DND-41 (cell line): ENCODE results near the gene BCS1L.

Experiments used
- ATAC-seq: fragments of 200-7000 bp; cut with Tn5 transposase; 3 replicates; pipeline ENCODE4 v1.9.1; 2021; ENCODE audit warnings: low read depth; ENCODE audit not compliant: insufficient read depth
- DNase-seq: peaks from one replicate; pipeline ENCODE4 v3.0.0-alpha.2; 2020
- H2AFZ ChIP-seq: 2 replicates; pipeline ENCODE4 v1.6.0; 2012; ENCODE audit warnings: low read depth, low read length
- H3K27ac ChIP-seq: 2 replicates; pipeline ENCODE4 v1.5.1; 2012; ENCODE audit warnings: low read length, inconsistent platforms
- H3K27me3 ChIP-seq: fragments of 200-600 bp; sonication (generic); 2 replicates; pipeline ENCODE4 v1.6.0; 2012; ENCODE audit warnings: low read length, mild to moderate bottlenecking, inconsistent platforms; ENCODE audit not compliant: insufficient read depth, poor library complexity
- H3K36me3 ChIP-seq: 2 replicates; pipeline ENCODE4 v1.5.1; 2012; ENCODE audit warnings: low read length, inconsistent platforms; ENCODE audit not compliant: insufficient read depth
- H3K4me1 ChIP-seq: 2 replicates; pipeline ENCODE4 v1.5.1; 2012; ENCODE audit warnings: mild to moderate bottlenecking, low read length; ENCODE audit not compliant: insufficient read depth
- H3K4me2 ChIP-seq: 2 replicates; pipeline ENCODE4 v1.6.0; 2012; ENCODE audit warnings: mild to moderate bottlenecking, moderate library complexity, low read length, inconsistent platforms; ENCODE audit not compliant: insufficient read depth
- H3K4me3 ChIP-seq, 2 experiments: fragments of 200-600 bp in 1 of 2; shearing (Covaris generic) in 1 of 2; 2 replicates each; pipeline ENCODE4 v1.5.1; 2012 to 2016; ENCODE audit warnings: inconsistent platforms in 2 of 2, low read length in 2 of 2, mild to moderate bottlenecking in 2 of 2, low read depth in 1 of 2, moderate library complexity in 1 of 2
- H3K79me2 ChIP-seq: 2 replicates; pipeline ENCODE4 v1.6.0; 2012; ENCODE audit warnings: low read length, inconsistent platforms; ENCODE audit not compliant: insufficient read depth
- H3K9ac ChIP-seq: 2 replicates; pipeline ENCODE4 v1.6.0; 2012; ENCODE audit warnings: low read depth, mild to moderate bottlenecking, inconsistent platforms, low read length, moderate library complexity
- H3K9me3 ChIP-seq: 2 replicates; pipeline ENCODE4 v1.5.1; 2012; ENCODE audit warnings: low read length, moderate library complexity, mild to moderate bottlenecking, inconsistent platforms; ENCODE audit not compliant: insufficient read depth, severe bottlenecking
- H4K20me1 ChIP-seq: 2 replicates; pipeline ENCODE4 v1.6.0; 2012; ENCODE audit warnings: low read length; ENCODE audit not compliant: insufficient read depth
- CTCF ChIP-seq: IDR thresholded peaks from 2 replicates; pipeline ENCODE4 v1.5.1; 2012; ENCODE audit warnings: borderline replicate concordance, low read length, moderate library complexity, mild to moderate bottlenecking; ENCODE audit not compliant: poor library complexity, severe bottlenecking; ENCODE audit errors: extremely low read depth
- EZH2 ChIP-seq: IDR thresholded peaks from 3 replicates; pipeline ENCODE4 v1.6.1; 2012; ENCODE audit warnings: borderline replicate concordance, low read depth, mild to moderate bottlenecking, moderate library complexity, low read length, inconsistent platforms; ENCODE audit not compliant: severe bottlenecking

BCS1L gene

DNA sequence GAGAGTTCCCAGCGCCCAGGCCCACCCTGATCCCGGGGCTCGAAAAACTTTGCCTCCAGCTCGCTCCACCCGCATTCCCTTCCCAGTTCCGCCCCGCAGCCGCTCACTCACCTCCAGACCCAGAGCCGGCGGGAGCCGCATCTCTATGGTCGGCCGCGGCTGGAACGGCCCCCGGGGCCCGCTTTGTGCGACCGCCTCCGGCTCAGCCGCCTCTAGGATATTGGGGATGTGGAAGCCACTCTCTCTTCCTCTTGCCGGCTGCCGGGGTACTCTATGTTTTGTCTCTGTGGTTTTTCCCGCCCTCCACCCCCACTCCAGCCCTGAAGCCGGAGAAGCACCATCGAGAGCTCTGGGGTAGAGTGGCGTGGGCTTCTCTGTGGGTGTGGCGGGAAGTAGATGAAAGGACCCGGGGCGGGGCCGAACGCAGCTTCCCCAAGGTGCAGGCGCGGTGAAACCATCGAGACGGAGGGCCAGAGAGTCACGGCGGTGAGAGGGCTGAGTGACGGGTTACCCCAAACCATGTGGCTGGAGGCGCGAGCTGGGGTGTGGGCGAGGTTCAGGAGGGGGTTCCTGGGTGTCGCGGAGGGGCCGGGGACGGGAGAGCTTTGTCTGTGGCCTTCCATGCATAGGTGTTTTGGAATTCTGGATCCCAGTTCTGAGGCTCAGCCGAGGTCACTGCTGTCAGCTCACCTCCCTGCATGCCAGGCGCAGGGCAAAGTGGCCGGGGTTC, at the start of gene BCS1L, which contains the start of gene ZNF142:
TSS of gene BCS1L (plus strand) at position 426 of the 730 bp plus-strand sequence. CDS start 1,305 bp downstream, outside the sequence.
TSS of gene ZNF142 (minus strand) at position 366 of the 730 bp plus-strand sequence. CDS start 3,194 bp downstream, outside the sequence.
- H3K9me3 ChIP-seq = no peaks in the 10 kb centered on the region
- H3K27me3 ChIP-seq = no peaks in the 10 kb centered on the region
- H2AFZ ChIP-seq = peak within 1 kb of the TSS; percentile 92
- H3K4me1 ChIP-seq = peaks cover 41% of the 10 kb centered on the region
- peak within 1 kb of the TSS; percentile 94 for H3K4me2 ChIP-seq
- DNase-seq (peak; percentile 96), ATAC-seq (peak; percentile 97)
- peak within 1 kb of the TSS; percentile 74 for H3K9ac ChIP-seq
- peaks cover 71% of the 10 kb centered on the region for H3K36me3 ChIP-seq
- H4K20me1 ChIP-seq = no peaks in the 10 kb centered on the region; the same call in none of the 2 replicates
- H3K79me2 ChIP-seq = peaks cover 39% of the 10 kb centered on the region
- peak within 1 kb of the TSS; percentile 77 to 81 for H3K4me3 ChIP-seq
- H3K27ac ChIP-seq = peak within 1 kb of the TSS; percentile 74
- TF ChIP-seq EZH2 (no peak), CTCF (no peak)

GRCh38 chr2:218615868-218616315, 43.6 kb upstream of the BCS1L start:
- TF ChIP-seq EZH2 (no peak), CTCF (no peak)
- no peaks in the 10 kb centered on the region for H3K79me2 ChIP-seq
- no peaks in the 10 kb centered on the region for H3K4me1 ChIP-seq
- H3K36me3 ChIP-seq = no peaks in the 10 kb centered on the region
- H3K27me3 ChIP-seq = no peaks in the 10 kb centered on the region
- H3K9ac ChIP-seq = no peak overlapping the region
- ATAC-seq (no peak), DNase-seq (no peak)
- H3K4me3 ChIP-seq = no peak overlapping the region
- no peaks in the 10 kb centered on the region for H4K20me1 ChIP-seq
- H3K27ac ChIP-seq = no peak overlapping the region
- no peak overlapping the region for H2AFZ ChIP-seq
- H3K9me3 ChIP-seq = no peaks in the 10 kb centered on the region
- no peak overlapping the region for H3K4me2 ChIP-seq

- no peaks in the 10 kb centered on the region for H3K27me3 ChIP-seq
- H2AFZ ChIP-seq = no peak overlapping the region
- no peak for DNase-seq
- no peaks in the 10 kb centered on the region for H3K79me2 ChIP-seq
- H3K27ac ChIP-seq = no peak overlapping the region
- H3K9me3 ChIP-seq = no peaks in the 10 kb centered on the region
- no peak for ATAC-seq
- no peak for TF ChIP-seq EZH2
- peak; percentile 37 for TF ChIP-seq CTCF
- H3K4me3 ChIP-seq = no peak overlapping the region
- H3K36me3 ChIP-seq = no peaks in the 10 kb centered on the region
- H4K20me1 ChIP-seq = no peaks in the 10 kb centered on the region
- no peak overlapping the region for H3K9ac ChIP-seq
- H3K4me1 ChIP-seq = no peaks in the 10 kb centered on the region
- H3K4me2 ChIP-seq = no peak overlapping the region
Observed at GRCh38 chr2:218618102-218618860, 41.2 kb upstream of the BCS1L start.
